ENCODE results near the gene HORMAD1.
A peak's percentile ranks its signal among the peaks of the same experiment; 100 is the strongest.
"Not testable (repeated sequence)": the region's sequence is repeated elsewhere in the genome, so short reads cannot be mapped to it uniquely, and the experiment has no call there.

HORMAD1 gene

DNA sequence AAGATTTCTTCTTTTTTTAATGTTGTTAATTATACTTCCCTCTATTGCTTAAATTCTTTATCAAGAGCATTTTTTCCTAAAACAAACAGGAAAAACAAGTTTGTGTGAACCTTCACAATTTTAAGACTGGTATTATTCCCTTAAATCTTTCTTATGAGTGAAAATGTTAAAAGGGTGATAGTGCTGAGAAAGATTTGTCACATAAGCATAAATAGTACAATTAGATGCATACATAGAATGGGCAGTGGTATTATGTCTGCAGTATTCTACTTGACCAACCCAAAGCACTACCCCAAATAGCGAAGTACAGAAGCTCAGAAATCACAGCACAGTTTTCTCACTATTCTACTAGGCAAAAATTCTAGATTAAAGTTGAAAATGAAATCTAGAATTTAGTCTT lies 41.7 kb downstream of the HORMAD1 start:
- Mint-ChIP-seq H3K36me3 (ENCODE audit: low read depth) (peaks cover 32% of the 10 kb centered on the region), H3K4me3 (no peak overlapping the region), H3K27me3 (no peaks in the 10 kb centered on the region), H3K9me3 (no peaks in the 10 kb centered on the region), H3K4me1 (ENCODE audit: low read depth) (peaks cover 13% of the 10 kb centered on the region), H3K27ac (no peak overlapping the region)
- DNase-seq, result no peak

DNA sequence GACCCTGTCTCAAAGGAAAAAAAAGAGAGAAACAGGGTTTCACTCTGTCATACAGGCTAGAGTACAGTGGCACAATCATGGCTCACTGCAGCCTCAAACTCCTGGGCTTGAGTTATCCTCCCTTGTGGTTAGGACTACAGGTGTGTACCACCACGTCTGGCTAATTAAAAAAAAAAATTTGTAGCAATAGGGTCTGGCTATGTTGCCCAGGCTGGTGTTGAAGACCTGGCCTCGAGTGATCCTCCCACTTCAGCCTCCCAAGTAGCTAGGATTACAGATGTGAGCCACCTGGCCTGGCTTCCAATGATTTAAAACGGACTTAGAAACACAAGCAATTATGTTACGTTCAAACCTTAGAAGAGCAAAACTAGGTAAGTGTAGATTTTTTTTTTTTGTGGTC lies 45.8 kb downstream of the HORMAD1 start:
- peaks cover 23% of the 10 kb centered on the region for H3K36me3 Mint-ChIP-seq (ENCODE audit: low read depth)
- no peaks in the 10 kb centered on the region for H3K9me3 Mint-ChIP-seq
- no peak overlapping the region for H3K27ac Mint-ChIP-seq
- no peaks in the 10 kb centered on the region for H3K27me3 Mint-ChIP-seq
- peaks cover 6% of the 10 kb centered on the region for H3K4me1 Mint-ChIP-seq (ENCODE audit: low read depth)
- no peak for DNase-seq
- H3K4me3 Mint-ChIP-seq, result no peak overlapping the region

DNA sequence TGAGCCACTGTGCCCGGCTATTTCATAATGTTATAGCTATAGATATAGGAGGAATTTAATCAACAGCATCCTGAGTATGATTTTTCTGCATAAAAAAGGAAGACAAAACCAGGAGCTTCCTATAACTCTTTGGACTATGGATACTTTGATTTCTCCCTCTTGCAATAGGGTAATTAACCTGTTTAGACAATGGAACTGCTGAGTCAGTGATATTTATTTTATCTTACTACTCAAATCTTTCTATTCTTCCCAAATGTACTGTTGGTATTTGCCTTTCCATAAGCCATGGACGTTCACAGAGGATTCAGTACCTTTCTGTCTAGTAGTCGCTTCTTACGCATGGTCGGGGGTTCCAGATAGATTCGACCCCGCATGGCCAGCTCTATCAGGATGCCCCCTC lies 57.4 kb downstream of the HORMAD1 start:
- H3K27ac Mint-ChIP-seq, result no peak overlapping the region
- no peak overlapping the region for H3K4me3 Mint-ChIP-seq
- H3K27me3 Mint-ChIP-seq, result no peaks in the 10 kb centered on the region
- DNase-seq, result no peak
- H3K36me3 Mint-ChIP-seq (ENCODE audit: low read depth), result peaks cover 43% of the 10 kb centered on the region
- peaks cover 1% of the 10 kb centered on the region for H3K4me1 Mint-ChIP-seq (ENCODE audit: low read depth)
- no peaks in the 10 kb centered on the region for H3K9me3 Mint-ChIP-seq

DNA sequence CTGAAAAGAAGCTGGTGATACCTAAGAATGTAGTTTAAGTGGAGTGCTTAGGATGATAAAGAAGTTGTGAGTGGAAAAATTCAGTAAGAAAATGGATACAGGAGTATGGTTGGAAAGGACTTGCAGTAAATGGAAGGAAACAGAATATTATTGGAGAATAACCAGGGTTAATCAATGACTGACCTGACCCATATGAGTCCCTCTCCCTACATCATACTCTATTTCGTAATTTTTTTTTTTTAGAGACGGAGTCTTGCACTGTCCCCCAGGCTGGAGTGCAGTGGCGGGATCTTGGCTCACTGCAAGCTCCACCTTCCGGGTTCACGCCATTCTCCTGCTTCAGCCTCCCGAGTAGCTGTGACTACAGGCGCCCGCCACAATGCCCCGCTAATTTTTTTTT lies 57.9 kb downstream of the HORMAD1 start:
- Mint-ChIP-seq H3K9me3 (no peaks in the 10 kb centered on the region), H3K27me3 (no peaks in the 10 kb centered on the region), H3K4me3 (no peak overlapping the region), H3K4me1 (ENCODE audit: low read depth) (peaks cover 1% of the 10 kb centered on the region), H3K27ac (no peak overlapping the region), H3K36me3 (ENCODE audit: low read depth) (peaks cover 46% of the 10 kb centered on the region)
- DNase-seq, result no peak

DNA sequence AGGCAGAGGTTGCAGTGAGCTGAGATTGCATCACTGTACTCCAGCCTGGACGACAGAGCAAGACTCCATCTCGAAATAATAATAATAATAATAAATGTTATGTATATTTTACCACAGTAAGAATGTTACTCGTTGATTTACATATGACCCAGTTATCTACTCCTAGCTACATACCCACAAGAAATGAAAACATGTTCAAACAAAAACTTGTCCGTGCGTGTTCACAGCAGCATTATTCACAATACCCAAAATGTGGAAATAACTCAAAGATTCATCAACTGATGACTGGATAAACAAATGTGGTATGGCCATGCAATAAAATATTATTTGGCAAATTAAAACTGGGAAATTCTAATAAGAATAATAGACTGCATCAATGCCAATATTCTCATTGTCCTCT lies 59.5 kb downstream of the HORMAD1 start:
- Mint-ChIP-seq H3K9me3 (no peaks in the 10 kb centered on the region), H3K27me3 (no peaks in the 10 kb centered on the region), H3K4me3 (no peak overlapping the region), H3K36me3 (ENCODE audit: low read depth) (peaks cover 50% of the 10 kb centered on the region), H3K27ac (no peak overlapping the region), H3K4me1 (ENCODE audit: low read depth) (peaks cover 1% of the 10 kb centered on the region)
- DNase-seq, result no peak

DNA sequence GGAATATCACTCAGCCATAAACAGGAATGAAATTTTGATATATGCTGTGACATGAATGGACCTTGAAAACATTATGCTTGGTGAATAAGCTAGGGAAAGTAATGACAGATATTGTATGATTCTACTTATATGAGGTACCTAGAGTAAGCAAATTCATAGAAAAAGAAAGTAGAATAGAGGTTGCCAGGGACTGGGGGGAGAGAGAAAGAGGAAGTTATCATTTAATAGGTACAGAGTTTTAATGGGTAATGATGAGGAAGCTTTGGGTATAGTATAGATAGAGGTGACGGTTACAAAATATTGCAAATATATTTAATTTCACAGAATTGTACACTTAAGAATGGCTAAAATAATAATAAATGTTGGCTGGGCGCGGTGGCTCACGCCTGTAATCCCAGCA lies 60.1 kb downstream of the HORMAD1 start:
- peaks cover 50% of the 10 kb centered on the region for H3K36me3 Mint-ChIP-seq (ENCODE audit: low read depth)
- H3K27me3 Mint-ChIP-seq, result no peaks in the 10 kb centered on the region
- no peaks in the 10 kb centered on the region for H3K4me1 Mint-ChIP-seq (ENCODE audit: low read depth)
- no peak for DNase-seq
- no peaks in the 10 kb centered on the region for H3K9me3 Mint-ChIP-seq
- H3K4me3 Mint-ChIP-seq, result no peak overlapping the region
- H3K27ac Mint-ChIP-seq, result no peak overlapping the region

DNA sequence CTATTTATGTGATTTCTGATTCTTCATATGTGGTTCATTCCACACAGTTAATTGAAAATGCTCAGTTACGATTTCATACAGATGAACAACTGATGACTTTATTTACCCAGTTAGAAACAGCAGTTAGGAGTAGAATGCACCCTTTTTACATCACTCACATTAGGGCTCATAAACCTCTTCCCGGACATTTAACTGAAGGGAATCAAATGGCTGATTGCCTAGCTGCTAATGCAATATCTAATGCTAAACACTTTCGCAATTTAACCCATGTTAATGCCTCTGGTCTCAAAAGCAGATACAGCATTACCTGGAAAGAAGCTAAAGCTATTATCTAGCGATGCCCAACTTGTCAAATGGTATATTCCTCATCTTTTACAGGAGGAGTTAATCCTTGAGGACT lies 63.6 kb downstream of the HORMAD1 start:
- not testable (repeated sequence) for H3K27me3 Mint-ChIP-seq; DNase-seq; H3K4me3 Mint-ChIP-seq; H3K9me3 Mint-ChIP-seq; H3K4me1 Mint-ChIP-seq (ENCODE audit: low read depth); H3K27ac Mint-ChIP-seq
- peaks cover 40% of the 10 kb centered on the region for H3K36me3 Mint-ChIP-seq (ENCODE audit: low read depth)

DNA sequence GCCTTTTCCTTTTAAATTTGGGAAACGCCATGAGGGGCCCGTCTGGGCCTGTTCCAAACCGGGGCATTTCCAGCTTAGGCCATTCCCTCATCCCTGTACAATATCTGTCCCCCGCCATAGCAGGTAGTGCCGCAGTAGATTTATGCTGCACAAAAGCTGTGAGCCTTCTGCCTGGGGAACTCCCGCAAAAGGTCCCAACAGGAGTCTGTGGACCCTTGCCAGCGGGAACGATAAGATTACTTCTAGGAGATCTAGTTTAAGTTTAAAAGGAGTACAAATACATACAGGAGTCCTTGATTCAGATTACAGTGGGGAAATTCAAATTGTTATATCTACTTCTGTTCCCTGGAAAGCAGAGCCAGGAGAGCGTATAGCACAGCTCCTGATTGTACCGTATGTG lies 66.1 kb downstream of the HORMAD1 start:
- not testable (repeated sequence) for H3K9me3 Mint-ChIP-seq; H3K27ac Mint-ChIP-seq; H3K27me3 Mint-ChIP-seq; H3K4me1 Mint-ChIP-seq (ENCODE audit: low read depth); DNase-seq; H3K4me3 Mint-ChIP-seq
- peaks cover 30% of the 10 kb centered on the region for H3K36me3 Mint-ChIP-seq (ENCODE audit: low read depth)

DNA sequence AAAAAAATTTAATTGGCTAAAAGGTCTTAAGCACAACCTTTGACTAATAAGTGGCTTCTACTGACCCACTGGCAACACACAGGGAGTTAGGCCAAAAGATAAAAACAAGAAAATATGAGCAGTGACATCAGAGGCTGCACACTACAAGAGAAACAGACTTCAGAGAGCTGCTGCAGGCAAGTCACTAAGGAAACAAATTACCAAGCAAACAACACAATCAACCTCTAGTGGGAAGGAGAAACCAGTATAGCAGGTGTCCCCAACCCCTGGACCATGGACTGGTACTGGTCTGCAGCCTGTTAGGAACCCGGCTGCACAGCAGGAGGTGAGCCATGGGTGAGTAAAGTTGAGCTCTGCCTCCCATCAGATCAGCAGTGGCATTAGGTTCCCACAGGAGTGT lies 70.5 kb downstream of the HORMAD1 start:
- Mint-ChIP-seq H3K27me3 (no peaks in the 10 kb centered on the region), H3K4me3 (no peak overlapping the region), H3K9me3 (no peaks in the 10 kb centered on the region), H3K27ac (no peak overlapping the region), H3K4me1 (ENCODE audit: low read depth) (peaks cover 1% of the 10 kb centered on the region), H3K36me3 (ENCODE audit: low read depth) (peaks cover 51% of the 10 kb centered on the region)
- DNase-seq, result no peak

DNA sequence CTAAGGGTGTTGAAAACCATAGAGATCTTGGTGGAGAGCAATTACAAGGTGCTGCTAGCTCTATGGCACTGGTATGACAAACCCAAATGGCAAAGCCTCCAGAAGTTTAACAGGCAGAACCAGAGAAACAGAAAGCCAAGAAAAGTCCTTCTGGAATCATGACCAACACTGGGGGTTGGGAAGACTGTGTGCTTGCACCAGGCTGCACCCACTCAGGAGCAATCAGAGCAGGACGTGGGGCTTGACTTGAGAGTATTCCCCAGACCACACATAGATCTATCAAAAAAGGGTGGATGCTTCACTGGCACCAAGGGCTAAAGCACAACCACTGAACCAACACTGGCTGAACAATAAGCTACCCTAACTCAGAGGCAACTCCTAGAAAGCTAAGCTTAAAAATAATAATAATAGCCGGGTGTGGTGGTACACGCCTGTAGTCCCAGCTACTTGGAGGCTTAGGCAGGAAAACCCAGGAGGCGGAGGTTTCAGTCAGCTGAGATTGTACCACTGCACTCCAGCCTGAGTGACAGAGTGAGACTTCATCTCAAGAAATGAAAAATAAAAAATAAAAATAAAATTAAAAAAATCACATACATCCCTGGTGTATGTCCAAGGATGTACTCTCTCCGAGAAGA lies 71.1 kb downstream of the HORMAD1 start:
- Mint-ChIP-seq H3K9me3 (no peaks in the 10 kb centered on the region), H3K27me3 (no peaks in the 10 kb centered on the region), H3K36me3 (ENCODE audit: low read depth) (peaks cover 47% of the 10 kb centered on the region), H3K4me3 (no peak overlapping the region), H3K4me1 (ENCODE audit: low read depth) (peaks cover 1% of the 10 kb centered on the region), H3K27ac (peak overlapping the region; percentile 55)
- no peak for DNase-seq
